SK-N-MC (cell line): ENCODE results near the gene GMDS.

Source experiments
- EZH2 ChIP-seq: fragments of 200-600 bp; sonication (generic); IDR thresholded peaks from one replicate; pipeline ENCODE4 v1.6.1; 2017; ENCODE audit warnings: antibody characterized with exemption
- FOXP2 ChIP-seq: optimal IDR thresholded peaks from 2 replicates; pipeline ENCODE3; 2011; ENCODE audit warnings: mild to moderate bottlenecking, moderate library complexity; ENCODE audit not compliant: insufficient read depth; ENCODE audit errors: extremely low read length, control extremely low read depth
- POLR2AphosphoS5 ChIP-seq: IDR thresholded peaks from 2 replicates; pipeline ENCODE4 v1.6.1; 2012; ENCODE audit warnings: mild to moderate bottlenecking, low read depth, low read length, borderline replicate concordance

DNA sequence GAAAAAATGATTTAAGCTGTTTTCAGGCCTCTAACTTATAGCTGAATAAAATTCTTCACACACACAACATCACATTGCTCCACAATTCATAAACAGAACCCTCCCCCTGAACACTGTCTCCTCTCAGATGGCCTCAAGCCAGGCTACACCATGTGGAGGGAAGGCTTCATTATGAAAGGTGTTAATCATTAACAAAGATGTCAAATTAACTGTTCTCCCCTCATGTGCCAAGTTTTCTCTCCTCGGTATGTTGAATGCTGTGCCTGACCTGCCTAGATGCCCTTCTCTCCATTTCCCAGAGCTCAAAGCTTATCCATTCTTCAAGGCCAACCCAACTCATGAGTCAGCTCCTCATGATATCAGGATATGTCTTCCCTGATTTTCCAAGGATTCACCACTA is 210.4 kb downstream of the GMDS start:
- TF ChIP-seq EZH2 (no peak), POLR2AphosphoS5 (no peak), FOXP2 (no peak)
